Measurements from ENCODE around the gene TOE1.

Gene TOE1

DNA sequence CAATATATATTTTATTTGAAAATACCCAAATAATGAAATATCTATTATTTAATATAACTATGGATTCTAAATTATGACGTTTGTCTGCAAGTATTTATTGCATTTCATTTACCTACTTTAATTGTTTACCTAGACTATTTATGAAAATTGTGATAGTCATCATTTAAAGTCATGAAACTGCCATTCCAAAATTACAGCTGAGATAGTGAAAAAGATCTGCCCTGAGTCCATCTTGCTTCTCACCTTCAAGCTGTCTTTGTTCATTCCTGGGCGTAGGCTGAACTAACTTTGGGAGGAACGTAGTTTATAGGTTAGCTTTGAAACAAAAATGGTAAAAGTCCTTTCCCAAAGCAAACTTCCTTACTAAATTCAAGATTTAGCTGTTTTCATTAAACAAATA, 25.7 kb upstream of the TOE1 start:
- H3K4me3 ChIP-seq (ENCODE audit: low read depth, low read length): no peak overlapping the region
- TF ChIP-seq, protein P1, sequence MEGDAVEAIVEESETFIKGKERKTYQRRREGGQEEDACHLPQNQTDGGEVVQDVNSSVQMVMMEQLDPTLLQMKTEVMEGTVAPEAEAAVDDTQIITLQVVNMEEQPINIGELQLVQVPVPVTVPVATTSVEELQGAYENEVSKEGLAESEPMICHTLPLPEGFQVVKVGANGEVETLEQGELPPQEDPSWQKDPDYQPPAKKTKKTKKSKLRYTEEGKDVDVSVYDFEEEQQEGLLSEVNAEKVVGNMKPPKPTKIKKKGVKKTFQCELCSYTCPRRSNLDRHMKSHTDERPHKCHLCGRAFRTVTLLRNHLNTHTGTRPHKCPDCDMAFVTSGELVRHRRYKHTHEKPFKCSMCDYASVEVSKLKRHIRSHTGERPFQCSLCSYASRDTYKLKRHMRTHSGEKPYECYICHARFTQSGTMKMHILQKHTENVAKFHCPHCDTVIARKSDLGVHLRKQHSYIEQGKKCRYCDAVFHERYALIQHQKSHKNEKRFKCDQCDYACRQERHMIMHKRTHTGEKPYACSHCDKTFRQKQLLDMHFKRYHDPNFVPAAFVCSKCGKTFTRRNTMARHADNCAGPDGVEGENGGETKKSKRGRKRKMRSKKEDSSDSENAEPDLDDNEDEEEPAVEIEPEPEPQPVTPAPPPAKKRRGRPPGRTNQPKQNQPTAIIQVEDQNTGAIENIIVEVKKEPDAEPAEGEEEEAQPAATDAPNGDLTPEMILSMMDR (conservative IDR thresholded peaks at IDR 0.05; ENCODE audit: low read depth, low read length): no peak
- no peak for DNase-seq (ENCODE audit: low read depth)

- TF ChIP-seq, protein P1 (conservative IDR thresholded peaks at IDR 0.05; ENCODE audit: low read depth, low read length): no peak
- DNase-seq (ENCODE audit: low read depth): no peak
- no peak overlapping the region for H3K4me3 ChIP-seq (ENCODE audit: low read depth, low read length)
These were observed 22.8 kb upstream of the TOE1 start for GRCh38 chr1:45317166-45317565.

- no peak overlapping the region for H3K4me3 ChIP-seq (ENCODE audit: low read depth, low read length)
- DNase-seq (ENCODE audit: low read depth): no peak
- TF ChIP-seq, protein P1 (conservative IDR thresholded peaks at IDR 0.05; ENCODE audit: low read depth, low read length): no peak
These were observed 20.2 kb upstream of the TOE1 start for GRCh38 chr1:45319761-45320160.

GRCh38 chr1:45321444-45321843, 18.5 kb upstream of the TOE1 start:
- H3K4me3 ChIP-seq (ENCODE audit: low read depth, low read length): no peak overlapping the region
- no peak for DNase-seq (ENCODE audit: low read depth)
- TF ChIP-seq, protein P1 (conservative IDR thresholded peaks at IDR 0.05; ENCODE audit: low read depth, low read length): no peak

DNA sequence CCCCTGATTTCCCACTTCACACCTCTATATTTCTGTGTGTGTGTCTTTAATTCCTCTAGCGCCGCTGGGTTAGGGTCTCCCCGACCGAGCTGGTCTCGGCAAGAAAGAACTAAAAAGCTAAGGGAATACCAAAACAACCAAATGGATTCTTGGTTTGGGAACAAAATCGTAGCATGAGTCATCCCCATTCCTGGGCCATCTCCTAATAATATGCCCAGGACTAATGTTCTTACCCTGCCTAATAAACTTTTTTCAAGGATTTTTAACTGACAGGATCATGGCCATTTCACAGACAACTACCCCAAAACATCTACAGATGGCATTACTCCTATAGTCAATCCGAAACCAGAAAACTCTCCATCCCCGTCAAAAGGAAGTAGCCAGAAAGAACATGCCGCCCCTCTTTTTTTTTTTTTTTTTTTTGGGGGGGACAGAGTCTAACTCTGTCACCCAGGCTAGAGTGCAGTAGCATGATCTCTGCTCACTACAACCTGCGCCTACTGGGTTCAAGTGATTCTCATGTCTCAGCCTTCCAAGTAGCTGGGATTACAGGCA, 17.4 kb upstream of the TOE1 start:
- no peak overlapping the region for H3K4me3 ChIP-seq (ENCODE audit: low read depth, low read length)
- DNase-seq (ENCODE audit: low read depth): no peak
- TF ChIP-seq, protein P1 (conservative IDR thresholded peaks at IDR 0.05; ENCODE audit: low read depth, low read length): no peak

DNA sequence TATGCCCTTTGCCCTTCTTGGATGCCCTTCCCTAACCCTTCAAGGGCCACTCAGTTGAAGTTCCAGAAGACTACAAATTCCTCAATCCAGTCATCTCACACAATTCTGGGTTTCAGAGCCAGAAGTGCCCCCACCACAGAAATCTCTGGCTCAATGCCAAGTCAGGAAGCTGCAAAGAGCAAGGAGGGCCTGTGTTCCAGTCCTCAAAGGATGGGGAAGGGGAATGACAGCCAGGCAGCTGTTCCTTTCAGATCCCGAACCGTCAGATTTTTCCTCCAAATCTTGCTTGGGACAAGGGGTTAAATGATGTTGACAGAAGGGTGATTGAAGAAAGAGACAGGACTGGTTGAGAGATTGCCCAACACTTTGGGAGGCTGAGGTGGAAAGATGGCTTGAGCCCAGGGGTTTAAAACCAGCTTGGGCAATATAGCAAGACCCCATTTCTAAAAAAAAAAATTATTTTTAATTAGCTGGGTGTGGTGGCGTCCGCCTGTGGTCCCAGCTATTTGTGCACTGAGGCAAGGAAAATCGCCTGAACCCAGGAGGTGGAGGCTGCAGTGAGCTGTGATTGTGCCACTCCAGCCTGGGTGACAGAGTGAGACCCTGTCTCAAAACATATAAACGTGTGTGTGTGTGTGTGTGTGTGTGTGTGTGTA, 14.0 kb upstream of the TOE1 start:
- DNase-seq (ENCODE audit: low read depth): peak; percentile 11
- TF ChIP-seq, protein P1 (conservative IDR thresholded peaks at IDR 0.05; ENCODE audit: low read depth, low read length): no peak
- no peak overlapping the region for H3K4me3 ChIP-seq (ENCODE audit: low read depth, low read length)
